ENCODE measurements around the gene PUS1. TPM values are rescaled to one million over a fixed set of nuclear protein-coding genes. Genes with fewer than 3 reads are reported as not detected.

PUS1 gene
- total RNA-seq, 1 donor from 2014 or later: 71.2 TPM

- no peak overlapping the region for H3K27ac Mint-ChIP-seq
- no peaks in the 10 kb centered on the region for H3K4me1 Mint-ChIP-seq (ENCODE audit: low read depth)
- no peak for DNase-seq (ENCODE audit: low spot score)
- peaks cover 83% of the 10 kb centered on the region for H3K36me3 Mint-ChIP-seq (ENCODE audit: low read depth)
- intact Hi-C loops (cut with micrococcal nuclease): no loop called here
- H3K4me3 Mint-ChIP-seq (ENCODE audit: low read depth): no peak overlapping the region
- H3K27me3 Mint-ChIP-seq (ENCODE audit: low read depth): no peaks in the 10 kb centered on the region
- H3K9me3 Mint-ChIP-seq: no peaks in the 10 kb centered on the region
Observed at GRCh38 chr12:131990066-131990979, 61.2 kb downstream of the PUS1 start.

- DNase-seq (ENCODE audit: low spot score): no peak
- Mint-ChIP-seq H3K9me3 (no peaks in the 10 kb centered on the region), H3K27me3 (ENCODE audit: low read depth) (no peaks in the 10 kb centered on the region), H3K27ac (no peak overlapping the region), H3K4me3 (ENCODE audit: low read depth) (no peak overlapping the region), H3K4me1 (ENCODE audit: low read depth) (no peaks in the 10 kb centered on the region), H3K36me3 (ENCODE audit: low read depth) (peaks cover 82% of the 10 kb centered on the region)
- intact Hi-C loops (cut with micrococcal nuclease): no loop called here
Observed at GRCh38 chr12:131990980-131991305, 61.9 kb downstream of the PUS1 start.

GRCh38 chr12:131991816-131992430, 62.8 kb downstream of the PUS1 start:
- intact Hi-C loops (cut with micrococcal nuclease): no loop called here
- no peaks in the 10 kb centered on the region for H3K9me3 Mint-ChIP-seq
- no peak overlapping the region for H3K4me3 Mint-ChIP-seq (ENCODE audit: low read depth)
- H3K4me1 Mint-ChIP-seq (ENCODE audit: low read depth): no peaks in the 10 kb centered on the region
- no peaks in the 10 kb centered on the region for H3K27me3 Mint-ChIP-seq (ENCODE audit: low read depth)
- peaks cover 75% of the 10 kb centered on the region for H3K36me3 Mint-ChIP-seq (ENCODE audit: low read depth)
- no peak overlapping the region for H3K27ac Mint-ChIP-seq
- DNase-seq (ENCODE audit: low spot score): no peak

GRCh38 chr12:131994589-131994988, 65.5 kb downstream of the PUS1 start:
- Mint-ChIP-seq H3K4me1 (ENCODE audit: low read depth) (no peaks in the 10 kb centered on the region), H3K36me3 (ENCODE audit: low read depth) (peaks cover 69% of the 10 kb centered on the region), H3K27me3 (ENCODE audit: low read depth) (no peaks in the 10 kb centered on the region), H3K9me3 (no peaks in the 10 kb centered on the region), H3K27ac (no peak overlapping the region), H3K4me3 (ENCODE audit: low read depth) (no peak overlapping the region)
- no peak for DNase-seq (ENCODE audit: low spot score)
- intact Hi-C loops (cut with micrococcal nuclease): no loop called here

Other genes with a start within 250 kb of the PUS1 start
- gene SFSWAP, start 218.2 kb upstream of the PUS1 start, total RNA-seq: 58.5 and 60.1 TPM in 2 replicates
- gene MMP17, start 100.9 kb upstream of the PUS1 start, total RNA-seq: 0.25 and 0.62 TPM in 2 replicates
- gene ULK1, start 34.7 kb upstream of the PUS1 start, total RNA-seq: 28.0 and 30.2 TPM in 2 replicates
- 57.7 and 58.0 TPM in 2 replicates for gene EP400, start 20.7 kb downstream of the PUS1 start, total RNA-seq
- gene DDX51, start 215.0 kb downstream of the PUS1 start, total RNA-seq: 36.7 and 37.6 TPM in 2 replicates
- gene NOC4L, start 215.2 kb downstream of the PUS1 start, total RNA-seq: 39.3 and 39.8 TPM in 2 replicates